Upper lobe of right lung (tissue), 1 donor: Measurements from ENCODE around the gene CDC37L1. TPM values are rescaled to one million over a fixed set of nuclear protein-coding genes. Genes with fewer than 3 reads are reported as not detected.

Experiments
- ATAC-seq: fragments of 200-7000 bp; cut with Tn5 transposase; one replicate; pipeline ENCODE4 v1.9.1; 2020; ENCODE audit warnings: mild to moderate bottlenecking, moderate library complexity
- DNase-seq: peaks from one replicate; pipeline ENCODE4 v3.0.0-alpha.2; 2020
- H3K27ac ChIP-seq: fragments of 200-600 bp; one replicate; pipeline ENCODE4 v1.8.0; 2022
- H3K27me3 ChIP-seq: fragments of 200-600 bp; one replicate; pipeline ENCODE4 v1.8.0; 2022; ENCODE audit warnings: mild to moderate bottlenecking
- H3K36me3 ChIP-seq: fragments of 200-600 bp; one replicate; pipeline ENCODE4 v1.8.0; 2022
- H3K4me1 ChIP-seq: fragments of 200-600 bp; one replicate; pipeline ENCODE4 v1.8.0; 2022
- H3K4me3 ChIP-seq: fragments of 200-600 bp; one replicate; pipeline ENCODE4 v1.8.0; 2022; ENCODE audit warnings: mild to moderate bottlenecking
- H3K9me3 ChIP-seq: fragments of 200-600 bp; one replicate; pipeline ENCODE4 v1.8.0; 2022
- intact Hi-C: fragments of 100-400 bp; cut with DNase I; formaldehyde crosslinking; loops from one replicate; pipeline ENCODE4 v1.11.0; 2022
- total RNA-seq: library from RNA; stranded (reverse); fragmentation: NEBNext Ultra II Directional; extraction: Animal tissue kit (Norgen Biotek cat#: 25700); gene quantifications from one replicate; pipeline ENCODE4 v1.2.1, GENCODE V29; 2021
- TF ChIP-seq, protein P1 (sequence below): fragments of 200-600 bp; IDR thresholded peaks from one replicate; pipeline ENCODE4 v1.8.0; 2022; ENCODE audit warnings: antibody characterized with exemption
- donor health status: DM: no; HTN: yes; CAD: no; lungs with severe emphysema.

The CDC37L1 gene
- total RNA-seq, 1 donor from 2014 or later, result 23.6 TPM

DNA sequence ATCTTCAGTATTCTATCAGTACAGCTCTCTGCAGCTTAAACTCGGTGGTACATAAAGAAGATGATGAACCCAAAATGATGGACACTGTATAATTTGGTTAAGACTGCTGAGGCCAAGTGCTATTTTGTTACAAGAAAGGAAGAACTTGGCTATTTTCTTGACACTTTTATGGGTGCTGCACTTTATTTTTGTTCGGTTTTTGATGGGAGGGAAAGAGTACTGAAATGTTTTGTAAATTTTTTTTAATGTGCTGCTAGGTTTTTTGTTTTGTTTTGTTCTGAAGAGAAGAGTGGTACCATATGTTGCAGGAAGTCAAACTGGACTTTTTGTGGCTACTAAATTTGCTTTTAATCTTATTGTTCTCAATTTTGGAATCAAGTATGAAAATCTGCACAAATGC, 26.7 kb downstream of the CDC37L1 start:
- TF ChIP-seq, protein P1, sequence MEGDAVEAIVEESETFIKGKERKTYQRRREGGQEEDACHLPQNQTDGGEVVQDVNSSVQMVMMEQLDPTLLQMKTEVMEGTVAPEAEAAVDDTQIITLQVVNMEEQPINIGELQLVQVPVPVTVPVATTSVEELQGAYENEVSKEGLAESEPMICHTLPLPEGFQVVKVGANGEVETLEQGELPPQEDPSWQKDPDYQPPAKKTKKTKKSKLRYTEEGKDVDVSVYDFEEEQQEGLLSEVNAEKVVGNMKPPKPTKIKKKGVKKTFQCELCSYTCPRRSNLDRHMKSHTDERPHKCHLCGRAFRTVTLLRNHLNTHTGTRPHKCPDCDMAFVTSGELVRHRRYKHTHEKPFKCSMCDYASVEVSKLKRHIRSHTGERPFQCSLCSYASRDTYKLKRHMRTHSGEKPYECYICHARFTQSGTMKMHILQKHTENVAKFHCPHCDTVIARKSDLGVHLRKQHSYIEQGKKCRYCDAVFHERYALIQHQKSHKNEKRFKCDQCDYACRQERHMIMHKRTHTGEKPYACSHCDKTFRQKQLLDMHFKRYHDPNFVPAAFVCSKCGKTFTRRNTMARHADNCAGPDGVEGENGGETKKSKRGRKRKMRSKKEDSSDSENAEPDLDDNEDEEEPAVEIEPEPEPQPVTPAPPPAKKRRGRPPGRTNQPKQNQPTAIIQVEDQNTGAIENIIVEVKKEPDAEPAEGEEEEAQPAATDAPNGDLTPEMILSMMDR, result no peak
- Histone ChIP-seq H3K27me3 (no peaks in the 10 kb centered on the region), H3K36me3 (peaks cover 68% of the 10 kb centered on the region), H3K4me1 (no peaks in the 10 kb centered on the region), H3K4me3 (no peak overlapping the region), H3K27ac (no peak overlapping the region), H3K9me3 (no peaks in the 10 kb centered on the region)
- DNase-seq (no peak), ATAC-seq (no peak)
- intact Hi-C loops, result no loop called here

DNA sequence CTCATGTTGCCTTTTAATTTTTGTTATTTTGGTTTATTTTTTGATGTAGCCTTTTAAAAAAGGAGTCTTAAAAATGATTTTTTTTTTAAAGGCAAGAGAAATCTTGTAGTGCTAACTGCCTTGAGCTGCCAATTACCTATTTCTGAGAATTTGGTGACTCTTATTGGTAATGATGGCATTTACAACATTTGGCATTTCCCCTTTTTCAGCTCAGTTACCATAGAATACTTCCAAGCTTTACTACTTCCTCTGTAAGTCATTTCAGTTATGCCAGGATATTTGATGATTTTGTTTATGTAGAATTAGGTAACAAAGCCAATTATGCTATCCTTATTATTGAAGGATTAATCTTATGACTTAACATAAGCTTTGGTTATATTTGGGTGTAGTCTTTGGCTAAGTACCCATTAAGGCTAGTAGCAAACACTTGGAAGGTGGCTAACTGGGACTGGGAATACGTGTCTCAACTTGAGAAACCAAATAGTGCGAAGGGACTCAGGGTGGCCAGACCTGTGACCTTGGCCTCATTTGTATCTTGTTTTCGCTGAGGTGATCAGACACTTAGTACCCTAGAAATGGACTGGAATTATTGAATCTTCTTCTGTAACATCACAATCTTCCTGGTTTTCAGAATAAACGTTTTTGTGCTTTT, 27.7 kb downstream of the CDC37L1 start:
- intact Hi-C loops, result no loop called here
- TF ChIP-seq, protein P1, result no peak
- no peak overlapping the region for H3K27ac ChIP-seq
- DNase-seq (no peak), ATAC-seq (no peak)
- no peaks in the 10 kb centered on the region for H3K4me1 ChIP-seq
- peaks cover 62% of the 10 kb centered on the region for H3K36me3 ChIP-seq
- no peaks in the 10 kb centered on the region for H3K9me3 ChIP-seq
- no peak overlapping the region for H3K4me3 ChIP-seq
- no peaks in the 10 kb centered on the region for H3K27me3 ChIP-seq

DNA sequence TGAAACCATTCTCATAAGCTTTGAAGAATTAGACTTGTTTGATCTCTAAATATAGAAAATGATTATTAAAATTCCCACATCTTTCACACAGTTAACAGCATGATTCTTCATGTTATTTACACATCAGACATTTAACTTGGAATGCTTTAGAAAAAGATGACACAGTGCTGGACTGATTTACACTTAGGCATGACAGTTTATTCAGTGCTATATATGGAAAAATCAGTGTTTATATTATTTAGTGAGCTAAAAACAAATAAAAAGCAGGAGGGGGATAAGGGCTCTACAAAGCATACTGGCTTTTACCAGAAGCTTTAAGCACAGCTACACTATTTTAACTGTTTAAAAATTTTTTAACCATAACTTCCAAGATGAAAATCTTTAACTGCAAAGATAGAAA, 30.0 kb downstream of the CDC37L1 start:
- peaks cover 61% of the 10 kb centered on the region for H3K36me3 ChIP-seq
- no peaks in the 10 kb centered on the region for H3K9me3 ChIP-seq
- no peak overlapping the region for H3K4me3 ChIP-seq
- TF ChIP-seq, protein P1, result no peak
- no peaks in the 10 kb centered on the region for H3K4me1 ChIP-seq
- H3K27ac ChIP-seq, result no peak overlapping the region
- no peak for ATAC-seq
- no peaks in the 10 kb centered on the region for H3K27me3 ChIP-seq
- no peak for DNase-seq
- intact Hi-C loops, result no loop called here

DNA sequence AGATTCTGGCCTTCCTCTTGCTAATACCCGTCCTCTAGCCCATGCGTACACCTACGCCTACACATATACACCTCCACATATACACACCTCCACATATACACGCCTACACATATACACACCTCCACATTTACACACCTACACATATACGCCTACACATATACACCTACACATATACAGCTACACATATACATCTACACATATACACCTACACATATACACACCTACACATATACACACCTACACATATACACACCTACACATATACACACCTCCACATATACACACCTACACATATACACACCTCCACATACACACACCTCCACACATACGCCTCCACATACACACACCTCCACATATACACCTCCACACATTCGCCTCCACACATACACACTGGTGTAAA, 34.5 kb downstream of the CDC37L1 start:
- ATAC-seq, result peak; percentile 57
- Histone ChIP-seq H3K9me3 (no peaks in the 10 kb centered on the region), H3K27ac (no peak overlapping the region), H3K27me3 (no peaks in the 10 kb centered on the region), H3K4me1 (no peaks in the 10 kb centered on the region), H3K36me3 (peaks cover 75% of the 10 kb centered on the region), H3K4me3 (no peak overlapping the region)
- intact Hi-C loops, result no loop called here
- TF ChIP-seq, protein P1, result no peak
- DNase-seq, result no peak

DNA sequence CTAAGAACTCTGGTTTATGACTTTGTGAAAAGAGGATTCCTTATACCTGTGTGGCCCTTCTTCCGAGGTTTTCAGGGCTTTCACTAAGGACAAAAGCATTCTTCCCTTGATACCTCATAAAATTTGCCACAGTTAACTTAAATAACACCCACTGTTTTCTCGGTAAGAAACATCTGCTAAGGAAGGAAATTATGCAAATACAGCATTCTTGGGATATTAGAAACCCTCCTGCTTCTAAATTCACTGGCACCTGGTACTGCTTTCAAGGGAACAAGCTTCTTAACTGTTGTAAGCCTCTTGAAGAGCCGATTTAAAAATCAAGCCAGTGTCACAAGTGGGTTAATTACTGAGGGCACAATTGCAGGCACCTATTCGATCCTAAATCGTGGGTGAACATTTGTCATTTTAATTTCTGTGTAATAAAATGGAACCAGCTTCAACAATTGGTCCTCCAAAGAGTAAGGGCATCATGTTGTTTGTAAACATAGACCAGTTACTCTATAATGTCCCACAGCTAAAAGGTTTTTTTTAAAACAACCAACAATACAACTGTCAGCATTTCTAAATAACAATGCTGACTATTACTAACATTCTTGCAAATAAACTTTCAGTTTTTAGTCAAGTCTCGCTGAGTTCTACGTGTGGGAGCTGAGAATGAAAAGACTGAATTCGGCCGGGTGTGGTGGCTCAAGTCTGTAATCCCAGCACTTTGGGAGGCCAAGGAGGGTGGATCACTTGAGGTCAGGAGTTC, 35.1 kb downstream of the CDC37L1 start:
- H3K4me3 ChIP-seq, result no peak overlapping the region
- DNase-seq, result no peak
- intact Hi-C loops, result no loop called here
- no peak overlapping the region for H3K27ac ChIP-seq
- H3K4me1 ChIP-seq, result no peaks in the 10 kb centered on the region
- H3K9me3 ChIP-seq, result no peaks in the 10 kb centered on the region
- no peak for ATAC-seq
- TF ChIP-seq, protein P1, result no peak
- no peaks in the 10 kb centered on the region for H3K27me3 ChIP-seq
- peaks cover 76% of the 10 kb centered on the region for H3K36me3 ChIP-seq
